Choroid plexus epithelial cell (primary cell): ENCODE data around the gene MAMDC2.
A peak's percentile ranks its signal among the peaks of the same experiment; 100 is the strongest.

Experiments
- DNase-seq: peaks from one replicate; pipeline ENCODE4 v3.0.0-alpha.2; 2010; ENCODE audit warnings: low read depth
- H3K4me3 ChIP-seq: 2 replicates; pipeline ENCODE4 v1.5.1; 2011; ENCODE audit warnings: low read depth, mild to moderate bottlenecking, control low read depth, low read length, moderate library complexity
- TF ChIP-seq, protein P1 (sequence below): conservative IDR thresholded peaks from 2 replicates; pipeline ENCODE4 v1.5.1; 2011; ENCODE audit warnings: low read depth, mild to moderate bottlenecking, control low read depth, inconsistent platforms, low read length, moderate library complexity

The MAMDC2 gene

DNA sequence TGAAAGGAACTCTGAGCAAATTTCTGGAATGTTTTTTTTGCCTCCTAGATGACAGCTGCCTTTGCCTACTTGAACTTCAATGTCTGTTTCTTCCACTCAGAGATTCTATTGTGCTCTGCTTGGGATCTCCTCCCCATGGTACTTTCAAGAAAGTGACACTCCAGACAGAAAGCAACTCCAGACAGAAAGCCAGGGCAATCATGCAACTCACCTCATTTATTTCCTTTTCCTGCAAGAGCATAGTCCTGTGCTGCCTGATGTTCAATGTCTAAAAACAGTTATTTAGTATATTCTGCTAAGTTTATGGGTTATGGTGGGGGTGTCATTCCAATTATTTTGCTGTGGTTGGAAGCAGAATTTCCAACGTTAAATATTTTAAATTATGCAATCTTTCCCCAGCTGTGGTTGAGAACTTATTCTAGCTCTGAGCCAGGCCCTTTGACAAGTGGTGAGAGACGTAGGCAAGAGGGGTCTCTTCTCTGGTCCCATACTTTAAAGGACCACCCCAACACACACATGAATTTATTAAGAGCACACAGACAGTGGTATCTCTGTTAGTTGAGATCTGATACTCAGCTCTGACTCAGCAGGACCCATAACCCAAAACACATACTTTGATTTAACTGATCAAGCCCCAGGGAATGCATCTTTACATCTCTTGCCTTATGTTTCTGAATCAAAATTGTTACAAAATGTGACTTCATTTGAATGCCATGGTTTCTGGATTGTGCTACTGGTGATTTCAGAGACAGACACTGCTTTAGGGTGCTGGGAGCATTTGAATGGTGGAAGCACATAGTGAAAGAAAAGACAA lies 39.5 kb upstream of the MAMDC2 start:
- TF ChIP-seq, protein P1, sequence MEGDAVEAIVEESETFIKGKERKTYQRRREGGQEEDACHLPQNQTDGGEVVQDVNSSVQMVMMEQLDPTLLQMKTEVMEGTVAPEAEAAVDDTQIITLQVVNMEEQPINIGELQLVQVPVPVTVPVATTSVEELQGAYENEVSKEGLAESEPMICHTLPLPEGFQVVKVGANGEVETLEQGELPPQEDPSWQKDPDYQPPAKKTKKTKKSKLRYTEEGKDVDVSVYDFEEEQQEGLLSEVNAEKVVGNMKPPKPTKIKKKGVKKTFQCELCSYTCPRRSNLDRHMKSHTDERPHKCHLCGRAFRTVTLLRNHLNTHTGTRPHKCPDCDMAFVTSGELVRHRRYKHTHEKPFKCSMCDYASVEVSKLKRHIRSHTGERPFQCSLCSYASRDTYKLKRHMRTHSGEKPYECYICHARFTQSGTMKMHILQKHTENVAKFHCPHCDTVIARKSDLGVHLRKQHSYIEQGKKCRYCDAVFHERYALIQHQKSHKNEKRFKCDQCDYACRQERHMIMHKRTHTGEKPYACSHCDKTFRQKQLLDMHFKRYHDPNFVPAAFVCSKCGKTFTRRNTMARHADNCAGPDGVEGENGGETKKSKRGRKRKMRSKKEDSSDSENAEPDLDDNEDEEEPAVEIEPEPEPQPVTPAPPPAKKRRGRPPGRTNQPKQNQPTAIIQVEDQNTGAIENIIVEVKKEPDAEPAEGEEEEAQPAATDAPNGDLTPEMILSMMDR: no peak
- H3K4me3 ChIP-seq: no peak overlapping the region
- peak; percentile 51 for DNase-seq

DNA sequence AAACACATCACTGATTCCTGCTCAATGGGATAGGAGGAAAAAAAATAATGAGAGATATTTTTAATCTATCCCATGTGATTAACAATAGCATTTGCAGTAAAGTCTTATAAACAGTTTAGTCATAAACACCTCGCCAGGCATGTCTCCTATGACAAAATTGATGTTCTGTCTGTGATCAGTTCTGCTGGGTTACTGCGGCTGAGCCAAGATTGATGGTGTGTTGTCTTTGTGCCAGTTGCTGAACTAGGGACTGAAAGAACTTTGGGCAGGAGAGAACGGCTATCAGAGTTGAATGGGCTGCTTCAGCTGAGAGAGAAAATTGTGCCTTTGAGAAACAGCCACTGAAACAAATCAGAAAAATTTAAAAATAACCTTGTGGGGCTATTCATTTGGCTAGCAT lies 37.3 kb upstream of the MAMDC2 start:
- no peak overlapping the region for H3K4me3 ChIP-seq
- TF ChIP-seq, protein P1: no peak
- DNase-seq: no peak

DNA sequence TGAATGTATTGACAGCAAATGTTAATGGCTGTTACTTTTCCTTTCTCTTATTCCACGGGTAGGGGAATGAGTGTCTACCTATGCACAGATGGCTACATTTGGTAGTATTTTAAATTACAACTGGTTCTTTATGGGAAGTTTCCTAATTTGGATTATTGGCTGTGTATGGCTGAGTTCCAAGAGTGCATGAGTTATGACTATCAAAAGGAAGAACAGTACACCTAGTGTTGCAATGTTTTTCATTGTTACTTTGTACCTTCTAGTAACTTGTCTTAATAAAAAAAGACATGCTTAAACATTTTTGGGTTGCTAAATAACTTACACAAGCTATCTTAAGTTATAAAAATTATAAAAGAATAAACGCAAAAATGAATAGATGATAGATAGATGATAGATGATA lies 35.8 kb upstream of the MAMDC2 start:
- no peak overlapping the region for H3K4me3 ChIP-seq
- no peak for DNase-seq
- TF ChIP-seq, protein P1: no peak

DNA sequence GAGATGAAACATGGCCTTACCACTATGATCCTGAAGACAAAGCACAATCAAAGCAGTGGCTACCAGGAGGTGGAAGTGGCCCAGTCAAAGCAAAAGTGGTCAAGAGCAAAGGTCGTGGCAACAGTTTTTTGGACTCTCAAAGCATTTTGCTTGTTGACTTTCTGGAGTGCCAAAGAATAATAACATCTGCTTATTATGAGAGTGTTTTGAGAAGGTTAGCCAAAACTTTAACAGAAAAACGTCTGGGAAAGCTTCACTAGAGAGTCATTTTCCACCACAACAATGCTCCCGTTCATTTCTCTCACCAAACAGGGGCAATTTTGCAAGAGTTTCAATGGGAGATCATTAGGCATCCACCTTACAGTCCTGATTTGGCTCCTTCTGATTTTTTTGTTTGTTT lies 33.6 kb upstream of the MAMDC2 start:
- H3K4me3 ChIP-seq: no peak overlapping the region
- DNase-seq: no peak
- TF ChIP-seq, protein P1: no peak

DNA sequence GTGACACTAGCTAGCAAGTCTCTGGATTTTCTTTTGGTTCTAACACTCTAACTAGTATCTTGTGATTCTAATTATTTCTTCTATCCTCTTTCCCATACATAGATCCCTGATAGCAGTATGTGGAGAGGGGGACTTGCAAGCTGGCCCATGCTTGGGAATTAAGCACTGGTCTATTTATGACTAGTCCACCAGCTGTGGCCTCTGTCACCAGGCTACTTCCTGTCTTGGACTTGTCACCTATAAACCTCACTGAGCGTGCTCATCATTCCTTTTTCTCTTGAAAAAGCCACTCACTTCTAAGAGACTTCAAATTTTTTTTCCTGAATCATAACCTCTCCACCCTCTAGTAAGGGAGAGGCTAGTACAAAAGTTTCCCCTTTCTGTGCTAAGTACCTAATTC lies 32.3 kb upstream of the MAMDC2 start:
- no peak overlapping the region for H3K4me3 ChIP-seq
- TF ChIP-seq, protein P1: no peak
- DNase-seq: no peak

DNA sequence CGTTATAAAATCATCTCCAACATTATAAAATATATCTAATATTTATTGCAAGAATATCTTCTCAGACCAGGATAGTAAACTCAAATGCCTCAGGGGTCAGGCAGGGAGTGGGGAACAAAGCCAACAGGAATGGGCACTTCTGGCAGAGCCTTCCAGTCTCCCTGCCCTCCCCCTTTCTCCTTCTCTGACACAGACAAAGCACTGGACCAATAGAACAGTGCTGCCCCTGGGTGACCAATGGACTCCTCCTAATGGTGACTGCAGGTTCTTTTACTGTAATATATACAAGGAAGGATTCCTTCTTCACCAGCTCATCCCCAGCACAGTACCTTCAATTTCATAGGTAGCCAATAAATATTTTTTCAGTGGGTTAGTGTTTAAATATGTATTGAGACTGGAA lies 31.1 kb upstream of the MAMDC2 start:
- no peak for DNase-seq
- TF ChIP-seq, protein P1: no peak

DNA sequence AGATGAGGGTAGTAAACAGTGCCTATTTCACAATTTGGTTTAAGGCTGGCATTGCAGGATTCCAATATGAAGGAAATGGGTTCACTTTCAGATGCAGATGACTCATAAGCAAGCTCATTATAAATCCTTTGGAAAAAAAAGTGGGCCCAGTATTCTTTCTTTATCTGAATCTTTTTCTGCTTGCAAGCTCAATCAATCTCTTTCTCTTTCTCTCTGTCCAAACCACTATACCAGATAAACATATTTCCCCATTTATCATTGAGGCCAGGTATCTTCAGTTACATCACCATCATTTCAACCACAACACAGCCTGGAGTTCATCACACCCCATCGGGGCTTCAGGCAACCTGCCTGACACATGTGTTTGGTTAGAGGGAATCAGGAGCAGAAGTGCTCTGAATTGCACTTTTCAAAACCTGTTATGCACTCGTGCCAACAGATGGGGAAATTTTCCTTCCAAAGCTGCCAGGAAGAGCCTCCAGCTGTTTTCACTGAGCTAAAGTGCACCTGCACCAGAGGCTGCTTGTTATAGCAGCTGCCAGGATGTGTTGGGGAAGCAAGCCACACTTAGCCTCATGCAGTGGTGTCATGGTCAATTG lies 30.0 kb upstream of the MAMDC2 start:
- peak; percentile 35 for DNase-seq
- TF ChIP-seq, protein P1: no peak
- no peak overlapping the region for H3K4me3 ChIP-seq

More for the DNA sequence above, 31.1 kb upstream of the MAMDC2 start:
- H3K4me3 ChIP-seq: no peak overlapping the region
